ENCODE measurements around the gene ACADSB.

DNA sequence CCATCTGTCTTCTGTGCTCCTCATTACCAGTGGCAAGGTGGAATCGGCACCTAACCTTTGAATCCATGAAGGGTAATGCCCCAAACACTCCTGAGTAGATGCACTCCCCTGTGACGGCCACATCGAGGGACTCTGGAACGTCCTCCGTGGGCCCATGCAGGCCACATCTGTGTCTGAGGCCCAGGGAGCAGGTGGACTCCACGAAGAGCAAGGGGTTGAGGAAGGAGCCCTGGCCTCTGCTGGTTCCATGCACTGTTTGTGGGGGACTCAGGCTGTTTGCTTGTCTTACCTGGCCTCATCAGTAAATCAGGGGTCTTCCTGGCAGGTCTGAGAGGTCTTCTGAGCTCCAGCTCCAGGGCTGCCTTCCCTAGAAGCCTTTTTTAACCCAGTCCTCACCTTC lies 64.4 kb downstream of the ACADSB start:
- TF ChIP-seq EP300 (IDR thresholded peaks at IDR 0.05; ENCODE audit: low read depth) (no peak), POLR2A (IDR thresholded peaks at IDR 0.05) (no peak)
- TF ChIP-seq, protein P1, sequence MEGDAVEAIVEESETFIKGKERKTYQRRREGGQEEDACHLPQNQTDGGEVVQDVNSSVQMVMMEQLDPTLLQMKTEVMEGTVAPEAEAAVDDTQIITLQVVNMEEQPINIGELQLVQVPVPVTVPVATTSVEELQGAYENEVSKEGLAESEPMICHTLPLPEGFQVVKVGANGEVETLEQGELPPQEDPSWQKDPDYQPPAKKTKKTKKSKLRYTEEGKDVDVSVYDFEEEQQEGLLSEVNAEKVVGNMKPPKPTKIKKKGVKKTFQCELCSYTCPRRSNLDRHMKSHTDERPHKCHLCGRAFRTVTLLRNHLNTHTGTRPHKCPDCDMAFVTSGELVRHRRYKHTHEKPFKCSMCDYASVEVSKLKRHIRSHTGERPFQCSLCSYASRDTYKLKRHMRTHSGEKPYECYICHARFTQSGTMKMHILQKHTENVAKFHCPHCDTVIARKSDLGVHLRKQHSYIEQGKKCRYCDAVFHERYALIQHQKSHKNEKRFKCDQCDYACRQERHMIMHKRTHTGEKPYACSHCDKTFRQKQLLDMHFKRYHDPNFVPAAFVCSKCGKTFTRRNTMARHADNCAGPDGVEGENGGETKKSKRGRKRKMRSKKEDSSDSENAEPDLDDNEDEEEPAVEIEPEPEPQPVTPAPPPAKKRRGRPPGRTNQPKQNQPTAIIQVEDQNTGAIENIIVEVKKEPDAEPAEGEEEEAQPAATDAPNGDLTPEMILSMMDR (IDR thresholded peaks at IDR 0.05) = no peak

Data from transverse colon (tissue), 3 donors.